ENCODE data around the gene SORL1.

DNA sequence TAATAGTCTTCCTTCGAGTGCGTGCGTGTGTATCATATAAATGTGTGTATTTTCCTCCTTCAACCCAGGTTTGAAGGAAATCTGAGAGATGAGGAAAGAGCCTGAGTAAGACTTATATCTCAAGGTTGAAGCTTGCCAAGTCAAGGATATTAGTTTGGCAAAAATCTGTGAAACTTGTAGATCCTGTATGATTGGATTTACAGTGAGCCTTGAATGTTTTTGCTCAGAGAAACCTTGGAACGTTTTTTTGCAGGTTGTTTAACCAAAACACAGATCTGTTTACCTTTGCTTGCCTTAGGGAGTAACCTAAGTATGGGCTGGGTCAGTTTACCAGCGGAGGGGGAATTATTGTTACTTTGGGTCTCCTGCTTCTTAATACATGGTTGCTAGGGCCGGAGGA is 36.5 kb downstream of the SORL1 start:
- TF ChIP-seq, protein P1, sequence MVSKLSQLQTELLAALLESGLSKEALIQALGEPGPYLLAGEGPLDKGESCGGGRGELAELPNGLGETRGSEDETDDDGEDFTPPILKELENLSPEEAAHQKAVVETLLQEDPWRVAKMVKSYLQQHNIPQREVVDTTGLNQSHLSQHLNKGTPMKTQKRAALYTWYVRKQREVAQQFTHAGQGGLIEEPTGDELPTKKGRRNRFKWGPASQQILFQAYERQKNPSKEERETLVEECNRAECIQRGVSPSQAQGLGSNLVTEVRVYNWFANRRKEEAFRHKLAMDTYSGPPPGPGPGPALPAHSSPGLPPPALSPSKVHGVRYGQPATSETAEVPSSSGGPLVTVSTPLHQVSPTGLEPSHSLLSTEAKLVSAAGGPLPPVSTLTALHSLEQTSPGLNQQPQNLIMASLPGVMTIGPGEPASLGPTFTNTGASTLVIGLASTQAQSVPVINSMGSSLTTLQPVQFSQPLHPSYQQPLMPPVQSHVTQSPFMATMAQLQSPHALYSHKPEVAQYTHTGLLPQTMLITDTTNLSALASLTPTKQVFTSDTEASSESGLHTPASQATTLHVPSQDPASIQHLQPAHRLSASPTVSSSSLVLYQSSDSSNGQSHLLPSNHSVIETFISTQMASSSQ (IDR thresholded peaks at IDR 0.05; ENCODE audit: low read depth) = no peak
- TF ChIP-seq, protein P1 (CRISPR knock-in tag; IDR thresholded peaks at IDR 0.05; ENCODE audit: borderline replicate concordance) = no peak
- TF ChIP-seq ZNF7 (CRISPR knock-in tag; IDR thresholded peaks at IDR 0.05) (no peak), RXRA (CRISPR knock-in tag; IDR thresholded peaks at IDR 0.05) (no peak), ZNF274 (CRISPR knock-in tag; IDR thresholded peaks at IDR 0.05) (no peak), SP1 (IDR thresholded peaks at IDR 0.05) (no peak), SP1 (CRISPR knock-in tag; IDR thresholded peaks at IDR 0.05) (no peak)
- TF ChIP-seq, protein P2, sequence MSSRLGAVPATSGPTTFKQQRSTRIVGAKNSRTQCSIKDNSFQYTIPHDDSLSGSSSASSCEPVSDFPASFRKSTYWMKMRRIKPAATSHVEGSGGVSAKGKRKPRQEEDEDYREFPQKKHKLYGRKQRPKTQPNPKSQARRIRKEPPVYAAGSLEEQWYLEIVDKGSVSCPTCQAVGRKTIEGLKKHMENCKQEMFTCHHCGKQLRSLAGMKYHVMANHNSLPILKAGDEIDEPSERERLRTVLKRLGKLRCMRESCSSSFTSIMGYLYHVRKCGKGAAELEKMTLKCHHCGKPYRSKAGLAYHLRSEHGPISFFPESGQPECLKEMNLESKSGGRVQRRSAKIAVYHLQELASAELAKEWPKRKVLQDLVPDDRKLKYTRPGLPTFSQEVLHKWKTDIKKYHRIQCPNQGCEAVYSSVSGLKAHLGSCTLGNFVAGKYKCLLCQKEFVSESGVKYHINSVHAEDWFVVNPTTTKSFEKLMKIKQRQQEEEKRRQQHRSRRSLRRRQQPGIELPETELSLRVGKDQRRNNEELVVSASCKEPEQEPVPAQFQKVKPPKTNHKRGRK (CRISPR knock-in tag; IDR thresholded peaks at IDR 0.05) = no peak
- TF ChIP-seq, protein P3, sequence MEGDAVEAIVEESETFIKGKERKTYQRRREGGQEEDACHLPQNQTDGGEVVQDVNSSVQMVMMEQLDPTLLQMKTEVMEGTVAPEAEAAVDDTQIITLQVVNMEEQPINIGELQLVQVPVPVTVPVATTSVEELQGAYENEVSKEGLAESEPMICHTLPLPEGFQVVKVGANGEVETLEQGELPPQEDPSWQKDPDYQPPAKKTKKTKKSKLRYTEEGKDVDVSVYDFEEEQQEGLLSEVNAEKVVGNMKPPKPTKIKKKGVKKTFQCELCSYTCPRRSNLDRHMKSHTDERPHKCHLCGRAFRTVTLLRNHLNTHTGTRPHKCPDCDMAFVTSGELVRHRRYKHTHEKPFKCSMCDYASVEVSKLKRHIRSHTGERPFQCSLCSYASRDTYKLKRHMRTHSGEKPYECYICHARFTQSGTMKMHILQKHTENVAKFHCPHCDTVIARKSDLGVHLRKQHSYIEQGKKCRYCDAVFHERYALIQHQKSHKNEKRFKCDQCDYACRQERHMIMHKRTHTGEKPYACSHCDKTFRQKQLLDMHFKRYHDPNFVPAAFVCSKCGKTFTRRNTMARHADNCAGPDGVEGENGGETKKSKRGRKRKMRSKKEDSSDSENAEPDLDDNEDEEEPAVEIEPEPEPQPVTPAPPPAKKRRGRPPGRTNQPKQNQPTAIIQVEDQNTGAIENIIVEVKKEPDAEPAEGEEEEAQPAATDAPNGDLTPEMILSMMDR (CRISPR knock-in tag; IDR thresholded peaks at IDR 0.05) = no peak

Data from HepG2 (cell line).